Measurements from ENCODE around the gene CCDC9B. TPM values are rescaled to one million over a fixed set of nuclear protein-coding genes. Genes with fewer than 3 reads are reported as not detected.

The CCDC9B gene
- total and polyA plus RNA-seq, 10 donors = 2.2 to 19.4 (median 7.1) TPM

DNA sequence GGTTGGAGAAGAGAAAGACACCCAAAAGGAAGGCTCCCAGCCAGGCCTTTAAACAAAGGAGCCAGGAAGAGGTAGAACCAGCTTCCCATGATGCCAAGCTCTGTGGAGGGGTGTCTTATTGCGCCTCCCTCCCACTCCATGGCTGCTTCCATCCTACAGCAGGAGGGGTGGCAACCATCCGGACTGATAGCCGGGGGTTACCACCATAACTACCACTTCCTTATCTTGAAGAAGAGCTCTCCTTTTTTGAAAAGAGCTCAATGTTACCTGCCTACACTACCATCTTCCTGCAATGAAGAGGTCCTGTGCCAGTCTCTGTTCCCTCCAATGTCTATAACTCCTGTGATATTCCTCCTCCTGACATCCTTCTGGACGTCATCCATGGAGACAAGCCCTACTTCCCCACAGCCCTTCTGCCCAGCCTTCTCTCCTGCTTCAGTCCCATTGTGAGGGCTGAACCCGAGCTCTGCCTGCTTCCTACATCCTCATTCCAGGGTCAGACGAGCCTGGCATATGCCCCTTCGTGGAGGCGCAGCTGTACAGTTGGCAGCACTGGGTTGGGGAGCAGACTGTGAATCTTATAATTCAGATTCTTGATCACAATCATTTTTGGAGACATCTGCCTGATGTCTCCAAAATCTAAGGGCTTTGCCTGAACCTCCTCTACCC is 8.5 kb downstream of the CCDC9B start:
- Histone ChIP-seq H3K27me3 (replicated peaks in 1 of 7) (peaks cover 0 to 3% (median 0%) of the 10 kb centered on the region in 7 donors), H3K9me3 (no peaks in the 10 kb centered on the region), H3K4me3 (no peak overlapping the region), H3K27ac (peak overlapping the region in 4 of 8 donors; percentile 0 to 91 (median 57)), H3K4me1 (peaks cover 33 to 100% (median 74%) of the 10 kb centered on the region in 6 donors), H3K36me3 (peaks cover 0 to 4% (median 0%) of the 10 kb centered on the region in 6 donors)
- intact Hi-C loops (cut with DNase I; ENCODE audit: low total_unique reads) = no loop called here
- no peak for DNase-seq
- TF ChIP-seq POLR2A (IDR thresholded peaks at IDR 0.05) (no peak), POLR2AphosphoS5 (IDR thresholded peaks at IDR 0.05) (peak in 2 of 3 donors; percentile 39 to 53)
- TF ChIP-seq, protein P1, sequence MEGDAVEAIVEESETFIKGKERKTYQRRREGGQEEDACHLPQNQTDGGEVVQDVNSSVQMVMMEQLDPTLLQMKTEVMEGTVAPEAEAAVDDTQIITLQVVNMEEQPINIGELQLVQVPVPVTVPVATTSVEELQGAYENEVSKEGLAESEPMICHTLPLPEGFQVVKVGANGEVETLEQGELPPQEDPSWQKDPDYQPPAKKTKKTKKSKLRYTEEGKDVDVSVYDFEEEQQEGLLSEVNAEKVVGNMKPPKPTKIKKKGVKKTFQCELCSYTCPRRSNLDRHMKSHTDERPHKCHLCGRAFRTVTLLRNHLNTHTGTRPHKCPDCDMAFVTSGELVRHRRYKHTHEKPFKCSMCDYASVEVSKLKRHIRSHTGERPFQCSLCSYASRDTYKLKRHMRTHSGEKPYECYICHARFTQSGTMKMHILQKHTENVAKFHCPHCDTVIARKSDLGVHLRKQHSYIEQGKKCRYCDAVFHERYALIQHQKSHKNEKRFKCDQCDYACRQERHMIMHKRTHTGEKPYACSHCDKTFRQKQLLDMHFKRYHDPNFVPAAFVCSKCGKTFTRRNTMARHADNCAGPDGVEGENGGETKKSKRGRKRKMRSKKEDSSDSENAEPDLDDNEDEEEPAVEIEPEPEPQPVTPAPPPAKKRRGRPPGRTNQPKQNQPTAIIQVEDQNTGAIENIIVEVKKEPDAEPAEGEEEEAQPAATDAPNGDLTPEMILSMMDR (IDR thresholded peaks at IDR 0.05 in 8 of 11, conservative IDR thresholded peaks at IDR 0.05 in 3 of 11) = no peak
- WGBS, 5 donors = 42 to 65% (median 47%) methylated on average over 8 of the region's 8 CpGs

DNA sequence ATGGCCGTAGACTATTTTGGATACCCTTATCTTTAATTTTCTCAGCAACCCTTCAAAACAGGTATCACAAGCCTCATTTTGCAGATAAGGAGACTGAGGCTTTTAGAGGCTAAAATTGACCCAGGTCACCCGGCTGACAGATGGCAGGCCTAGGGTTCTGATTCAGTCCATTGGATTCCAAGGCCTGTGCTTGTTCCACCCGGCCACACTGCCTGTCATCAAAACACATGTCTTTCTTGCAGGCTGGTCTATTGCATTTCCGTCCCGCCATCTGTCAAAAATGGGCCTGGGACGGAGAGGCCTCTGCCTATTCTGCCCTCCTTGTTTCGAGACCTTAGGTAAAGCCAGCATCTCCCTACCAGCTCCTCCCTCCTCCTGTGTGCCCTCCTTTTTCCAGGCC is 9.1 kb downstream of the CCDC9B start:
- DNase-seq = no peak
- peaks cover 33 to 100% (median 71%) of the 10 kb centered on the region in 6 donors for H3K4me1 ChIP-seq
- WGBS, 5 donors = 94 to 96% (median 95%) methylated on average over 7 of the region's 7 CpGs

DNA sequence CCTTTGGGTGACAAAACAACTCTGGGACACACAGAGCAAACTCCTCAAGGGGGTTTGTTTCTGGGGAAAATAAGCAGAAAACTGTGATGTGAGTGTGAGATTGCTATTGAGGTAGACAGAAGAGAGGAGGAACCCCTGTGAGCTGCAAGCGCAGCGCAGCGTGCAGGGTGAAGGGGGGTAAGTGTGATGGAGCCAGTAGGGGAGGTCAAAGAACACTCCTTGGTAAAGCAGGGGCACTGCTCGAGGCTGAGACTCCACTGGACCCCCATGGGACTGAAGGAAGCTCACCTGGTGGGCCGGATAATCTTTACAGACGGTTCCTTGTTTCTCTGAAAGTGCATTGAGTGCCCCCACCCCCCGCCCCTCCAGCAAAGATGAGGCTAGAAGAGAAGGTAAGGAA is 9.7 kb downstream of the CCDC9B start:
- H3K9me3 ChIP-seq = no peaks in the 10 kb centered on the region
- no peak overlapping the region for H3K4me3 ChIP-seq
- intact Hi-C loops (cut with DNase I; ENCODE audit: low total_unique reads) = no loop called here
- DNase-seq = no peak
- H3K27me3 ChIP-seq (replicated peaks in 1 of 7) = no peaks in the 10 kb centered on the region
- WGBS, 5 donors = 82 to 93% (median 92%) methylated on average over 7 of the region's 7 CpGs
- peak overlapping the region in 4 of 8 donors; percentile 56 to 91 (median 60) for H3K27ac ChIP-seq
- peaks cover 0 to 4% (median 0%) of the 10 kb centered on the region in 6 donors for H3K36me3 ChIP-seq
- TF ChIP-seq POLR2A (IDR thresholded peaks at IDR 0.05) (no peak), POLR2AphosphoS5 (IDR thresholded peaks at IDR 0.05) (no peak)
- TF ChIP-seq, protein P1 (IDR thresholded peaks at IDR 0.05 in 8 of 11, conservative IDR thresholded peaks at IDR 0.05 in 3 of 11) = no peak
- peaks cover 35 to 100% (median 77%) of the 10 kb centered on the region in 6 donors for H3K4me1 ChIP-seq

More for the DNA sequence above, 9.1 kb downstream of the CCDC9B start:
- peak overlapping the region in 3 of 8 donors; percentile 0 to 91 (median 88) for H3K27ac ChIP-seq
- peaks cover 0 to 4% (median 0%) of the 10 kb centered on the region in 6 donors for H3K36me3 ChIP-seq
- intact Hi-C loops (cut with DNase I; ENCODE audit: low total_unique reads) = no loop called here
- TF ChIP-seq POLR2A (IDR thresholded peaks at IDR 0.05) (no peak), POLR2AphosphoS5 (IDR thresholded peaks at IDR 0.05) (no peak)
- TF ChIP-seq, protein P1 (IDR thresholded peaks at IDR 0.05 in 8 of 11, conservative IDR thresholded peaks at IDR 0.05 in 3 of 11) = no peak
- H3K4me3 ChIP-seq = no peak overlapping the region
- no peaks in the 10 kb centered on the region for H3K9me3 ChIP-seq
- H3K27me3 ChIP-seq (replicated peaks in 1 of 7) = no peaks in the 10 kb centered on the region

DNA sequence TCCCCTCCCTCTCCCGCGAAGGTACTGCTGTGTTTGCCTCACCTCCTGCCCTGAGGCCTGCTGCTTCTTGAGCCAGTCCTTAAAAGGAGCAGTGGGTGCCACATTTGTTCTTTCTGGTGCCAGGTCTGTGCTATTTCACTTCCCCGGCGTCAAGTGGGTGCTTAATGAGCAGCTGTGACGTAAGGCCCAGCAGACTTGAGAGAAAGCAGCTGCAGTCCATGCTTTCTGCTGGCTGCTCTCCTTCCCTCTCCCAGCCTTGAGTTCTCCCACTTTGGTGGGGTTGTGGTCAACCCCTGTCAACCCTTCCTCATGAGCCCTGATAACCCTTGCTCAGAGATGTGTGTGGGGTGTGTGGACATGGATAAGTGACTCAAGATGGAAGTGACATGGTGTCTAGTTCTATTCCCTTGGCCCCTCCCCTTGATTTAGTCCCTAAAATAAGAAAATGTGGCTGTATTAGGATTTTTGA is 10.3 kb downstream of the CCDC9B start:
- peaks cover 38 to 100% (median 81%) of the 10 kb centered on the region in 6 donors for H3K4me1 ChIP-seq
- peak overlapping the region in 6 of 8 donors; percentile 27 to 91 (median 57) for H3K27ac ChIP-seq
- peaks cover 0 to 4% (median 0%) of the 10 kb centered on the region in 6 donors for H3K36me3 ChIP-seq
- 49 to 63% (median 59%) methylated on average over 5 of the region's 5 CpGs for WGBS, 5 donors
- H3K4me3 ChIP-seq = no peak overlapping the region
- intact Hi-C loops (cut with DNase I; ENCODE audit: low total_unique reads) = no loop called here
- no peak for DNase-seq
- TF ChIP-seq POLR2A (IDR thresholded peaks at IDR 0.05) (no peak), POLR2AphosphoS5 (IDR thresholded peaks at IDR 0.05) (peak in 2 of 3 donors; percentile 71 to 83)
- TF ChIP-seq, protein P1 (IDR thresholded peaks at IDR 0.05 in 8 of 11, conservative IDR thresholded peaks at IDR 0.05 in 3 of 11) = no peak
- H3K27me3 ChIP-seq (replicated peaks in 1 of 7) = no peaks in the 10 kb centered on the region
- H3K9me3 ChIP-seq = no peaks in the 10 kb centered on the region

Data from spleen (tissue), 11 donors.